ENCODE measurements around the gene SCAPER. TPM values are rescaled to one million over a fixed set of nuclear protein-coding genes. Genes with fewer than 3 reads are reported as not detected.

SCAPER gene
- total and polyA plus RNA-seq, 2 donors (not counting 1 experiment from before 2014, with no cell fraction given): 8.3 to 61.6 TPM

GRCh38 chr15:76773234-76773633, 131.9 kb downstream of the SCAPER start:
- Histone ChIP-seq H3K9me3 (ENCODE audit: control extremely low read depth in 1 of 3, control insufficient read depth in 2 of 3, insufficient read depth in 1 of 3, low read length in 2 of 3) (peaks cover 2 to 5% (median 5%) of the 10 kb centered on the region in 3 donors), H3K27ac (ENCODE audit: low read length in 2 of 2) (no peak overlapping the region), H3K4me2 (replicated peaks; ENCODE audit: low read depth, low read length, poor library complexity, severe bottlenecking) (no peak overlapping the region), H3K4me3 (ENCODE audit: control extremely low read depth in 1 of 5, extremely low read depth in 1 of 5, insufficient read depth in 1 of 5, low read depth in 2 of 5, low read length in 4 of 5) (no peak overlapping the region), H3K4me1 (ENCODE audit: control insufficient read depth in 2 of 2, insufficient read depth in 2 of 2, low read length in 2 of 2) (no peaks in the 10 kb centered on the region), H3K9ac (ENCODE audit: low read length) (no peak overlapping the region), H3K36me3 (replicated peaks in 1 of 2; ENCODE audit: control extremely low read depth in 1 of 2, control insufficient read depth in 1 of 2, extremely low read depth in 1 of 2, insufficient read depth in 2 of 2, low read length in 1 of 2) (peaks cover 3 to 4% of the 10 kb centered on the region in 2 experiments), H3K79me2 (ENCODE audit: control insufficient read depth, insufficient read depth, low read length) (no peaks in the 10 kb centered on the region), H2AFZ (ENCODE audit: insufficient read depth, low read depth, low read length, poor library complexity, severe bottlenecking) (no peak overlapping the region), H4K20me1 (ENCODE audit: control insufficient read depth, insufficient read depth, low read length, poor library complexity, severe bottlenecking) (no peaks in the 10 kb centered on the region), H3K27me3 (replicated peaks in 1 of 4; ENCODE audit: control extremely low read depth in 1 of 4, control insufficient read depth in 3 of 4, insufficient read depth in 4 of 4, low read length in 3 of 4) (no peaks in the 10 kb centered on the region)
- Mint-ChIP-seq H3K4me1 (no peaks in the 10 kb centered on the region), H3K9me3 (ENCODE audit: insufficient read depth) (peaks cover 7% of the 10 kb centered on the region), H3K27ac (no peak overlapping the region), H3K27me3 (no peaks in the 10 kb centered on the region), H3K4me3 (no peak overlapping the region)
- TF ChIP-seq, protein P1, sequence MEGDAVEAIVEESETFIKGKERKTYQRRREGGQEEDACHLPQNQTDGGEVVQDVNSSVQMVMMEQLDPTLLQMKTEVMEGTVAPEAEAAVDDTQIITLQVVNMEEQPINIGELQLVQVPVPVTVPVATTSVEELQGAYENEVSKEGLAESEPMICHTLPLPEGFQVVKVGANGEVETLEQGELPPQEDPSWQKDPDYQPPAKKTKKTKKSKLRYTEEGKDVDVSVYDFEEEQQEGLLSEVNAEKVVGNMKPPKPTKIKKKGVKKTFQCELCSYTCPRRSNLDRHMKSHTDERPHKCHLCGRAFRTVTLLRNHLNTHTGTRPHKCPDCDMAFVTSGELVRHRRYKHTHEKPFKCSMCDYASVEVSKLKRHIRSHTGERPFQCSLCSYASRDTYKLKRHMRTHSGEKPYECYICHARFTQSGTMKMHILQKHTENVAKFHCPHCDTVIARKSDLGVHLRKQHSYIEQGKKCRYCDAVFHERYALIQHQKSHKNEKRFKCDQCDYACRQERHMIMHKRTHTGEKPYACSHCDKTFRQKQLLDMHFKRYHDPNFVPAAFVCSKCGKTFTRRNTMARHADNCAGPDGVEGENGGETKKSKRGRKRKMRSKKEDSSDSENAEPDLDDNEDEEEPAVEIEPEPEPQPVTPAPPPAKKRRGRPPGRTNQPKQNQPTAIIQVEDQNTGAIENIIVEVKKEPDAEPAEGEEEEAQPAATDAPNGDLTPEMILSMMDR (IDR thresholded peaks at IDR 0.05): no peak
- TF ChIP-seq EZH2 (IDR thresholded peaks at IDR 0.05; ENCODE audit: borderline replicate concordance, insufficient read depth, low read depth, low read length, poor library complexity, severe bottlenecking): no peak
- ATAC-seq (ENCODE audit: low read depth) (no peak), DNase-seq (no peak)
- ChIA-PET CTCF (no interaction called here), POLR2A (no interaction called here)
- intact Hi-C loops (cut with micrococcal nuclease): no loop called here
- WGBS (ENCODE audit: insufficient coverage): no CpG with 5 or more reads among the region's 1 CpG

DNA sequence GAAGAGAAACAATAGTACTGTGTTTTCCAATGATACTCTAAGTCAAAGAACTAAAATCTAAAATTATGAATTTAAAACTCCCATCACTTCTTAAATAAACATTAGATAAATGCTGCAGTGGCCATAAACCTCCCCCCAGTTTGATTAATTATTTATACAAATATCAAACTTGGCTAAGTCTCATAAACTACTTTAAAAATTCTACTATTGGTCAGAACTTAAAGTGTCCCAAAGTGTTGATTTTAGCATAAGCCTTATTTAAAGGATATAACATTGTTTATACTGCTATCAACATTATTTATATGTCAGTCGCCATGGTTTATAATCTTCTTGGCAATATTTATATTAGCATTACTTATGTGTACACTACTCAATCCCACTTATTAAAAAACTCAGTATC, 132.4 kb downstream of the SCAPER start:
- Histone ChIP-seq H3K4me3 (ENCODE audit: control extremely low read depth in 1 of 5, extremely low read depth in 1 of 5, insufficient read depth in 1 of 5, low read depth in 2 of 5, low read length in 4 of 5) (no peak overlapping the region), H3K27ac (ENCODE audit: low read length in 2 of 2) (no peak overlapping the region), H3K9me3 (ENCODE audit: control extremely low read depth in 1 of 3, control insufficient read depth in 2 of 3, insufficient read depth in 1 of 3, low read length in 2 of 3) (peaks cover 2 to 5% (median 5%) of the 10 kb centered on the region in 3 donors), H4K20me1 (ENCODE audit: control insufficient read depth, insufficient read depth, low read length, poor library complexity, severe bottlenecking) (no peaks in the 10 kb centered on the region), H2AFZ (ENCODE audit: insufficient read depth, low read depth, low read length, poor library complexity, severe bottlenecking) (no peak overlapping the region), H3K4me2 (replicated peaks; ENCODE audit: low read depth, low read length, poor library complexity, severe bottlenecking) (no peak overlapping the region), H3K4me1 (ENCODE audit: control insufficient read depth in 2 of 2, insufficient read depth in 2 of 2, low read length in 2 of 2) (no peaks in the 10 kb centered on the region), H3K27me3 (replicated peaks in 1 of 4; ENCODE audit: control extremely low read depth in 1 of 4, control insufficient read depth in 3 of 4, insufficient read depth in 4 of 4, low read length in 3 of 4) (no peaks in the 10 kb centered on the region), H3K36me3 (replicated peaks in 1 of 2; ENCODE audit: control extremely low read depth in 1 of 2, control insufficient read depth in 1 of 2, extremely low read depth in 1 of 2, insufficient read depth in 2 of 2, low read length in 1 of 2) (peaks cover 3 to 4% of the 10 kb centered on the region in 2 experiments), H3K79me2 (ENCODE audit: control insufficient read depth, insufficient read depth, low read length) (no peaks in the 10 kb centered on the region), H3K9ac (ENCODE audit: low read length) (no peak overlapping the region)
- whole genome bisulfite sequencing (ENCODE audit: insufficient coverage): no CpG with 5 or more reads among the region's 1 CpG
- no peak for TF ChIP-seq EZH2 (IDR thresholded peaks at IDR 0.05; ENCODE audit: borderline replicate concordance, insufficient read depth, low read depth, low read length, poor library complexity, severe bottlenecking)
- TF ChIP-seq, protein P1 (IDR thresholded peaks at IDR 0.05): no peak
- DNase-seq: no peak
- H3K4me3 Mint-ChIP-seq: no peak overlapping the region
- intact Hi-C loops (cut with micrococcal nuclease): no loop called here
- CTCF ChIA-PET: no interaction called here
- no peaks in the 10 kb centered on the region for H3K27me3 Mint-ChIP-seq
- H3K4me1 Mint-ChIP-seq: no peaks in the 10 kb centered on the region
- POLR2A ChIA-PET: no interaction called here
- peaks cover 7% of the 10 kb centered on the region for H3K9me3 Mint-ChIP-seq (ENCODE audit: insufficient read depth)
- no peak for ATAC-seq (ENCODE audit: low read depth)
- H3K27ac Mint-ChIP-seq: no peak overlapping the region
